RWPE1 (cell line): ENCODE results near the gene IL20RB.
"Not testable (repeated sequence)": the region's sequence is repeated elsewhere in the genome, so short reads cannot be mapped to it uniquely, and the experiment has no call there.

ENCODE experiments used
- CTCF ChIA-PET: fragments of 350-600 bp; sonication (Branson Sonifier 250); formaldehyde crosslinking; extraction: SDS; loops from one replicate; lab custom pipeline; 2021; lab: Yijun Ruan, JAX
- POLR2A ChIA-PET: fragments of 400-600 bp; formaldehyde crosslinking; extraction: SDS; loops from one replicate; lab custom pipeline; 2020; ENCODE audit warnings: antibody characterized with exemption; ENCODE audit not compliant: low non-redundant PET; lab: Yijun Ruan, JAX
- DNase-seq: peaks from one replicate; pipeline ENCODE4 v3.0.0; 2012; ENCODE audit warnings: low spot score
- H3K27ac ChIP-seq: fragments of 450-650 bp; 2 replicates; pipeline ENCODE4 v1.5.1; 2017
- TF ChIP-seq, protein P1 (sequence below): fragments of 450-650 bp; conservative IDR thresholded peaks from 2 replicates; pipeline ENCODE4 v1.5.1; 2017; ENCODE audit warnings: low read depth, mild to moderate bottlenecking

IL20RB gene

DNA sequence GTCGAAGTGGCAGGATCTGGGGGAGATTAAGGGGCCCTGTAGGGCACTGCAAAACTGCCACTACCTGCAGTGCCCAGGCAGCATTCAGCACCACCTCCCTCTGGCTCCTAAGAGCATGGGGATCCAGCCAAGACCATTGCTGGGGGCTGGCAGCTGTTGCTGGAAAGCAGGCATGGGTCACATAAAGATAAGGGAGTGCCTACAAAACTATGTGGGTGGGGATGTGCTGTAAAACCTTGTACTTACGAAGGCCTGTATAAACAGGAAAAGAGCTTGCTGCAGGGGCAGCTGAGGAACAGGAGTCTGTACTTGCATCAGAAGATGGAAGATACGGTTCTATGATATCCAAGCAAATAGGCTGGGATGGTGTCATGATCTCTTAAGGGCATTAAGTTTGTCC is 27.1 kb downstream of the IL20RB start:
- ChIA-PET CTCF (no interaction called here), POLR2A (no interaction called here)
- H3K27ac ChIP-seq: peak overlapping the region; percentile 99
- peak; percentile 71 for DNase-seq
- TF ChIP-seq, protein P1, sequence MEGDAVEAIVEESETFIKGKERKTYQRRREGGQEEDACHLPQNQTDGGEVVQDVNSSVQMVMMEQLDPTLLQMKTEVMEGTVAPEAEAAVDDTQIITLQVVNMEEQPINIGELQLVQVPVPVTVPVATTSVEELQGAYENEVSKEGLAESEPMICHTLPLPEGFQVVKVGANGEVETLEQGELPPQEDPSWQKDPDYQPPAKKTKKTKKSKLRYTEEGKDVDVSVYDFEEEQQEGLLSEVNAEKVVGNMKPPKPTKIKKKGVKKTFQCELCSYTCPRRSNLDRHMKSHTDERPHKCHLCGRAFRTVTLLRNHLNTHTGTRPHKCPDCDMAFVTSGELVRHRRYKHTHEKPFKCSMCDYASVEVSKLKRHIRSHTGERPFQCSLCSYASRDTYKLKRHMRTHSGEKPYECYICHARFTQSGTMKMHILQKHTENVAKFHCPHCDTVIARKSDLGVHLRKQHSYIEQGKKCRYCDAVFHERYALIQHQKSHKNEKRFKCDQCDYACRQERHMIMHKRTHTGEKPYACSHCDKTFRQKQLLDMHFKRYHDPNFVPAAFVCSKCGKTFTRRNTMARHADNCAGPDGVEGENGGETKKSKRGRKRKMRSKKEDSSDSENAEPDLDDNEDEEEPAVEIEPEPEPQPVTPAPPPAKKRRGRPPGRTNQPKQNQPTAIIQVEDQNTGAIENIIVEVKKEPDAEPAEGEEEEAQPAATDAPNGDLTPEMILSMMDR: no peak

DNA sequence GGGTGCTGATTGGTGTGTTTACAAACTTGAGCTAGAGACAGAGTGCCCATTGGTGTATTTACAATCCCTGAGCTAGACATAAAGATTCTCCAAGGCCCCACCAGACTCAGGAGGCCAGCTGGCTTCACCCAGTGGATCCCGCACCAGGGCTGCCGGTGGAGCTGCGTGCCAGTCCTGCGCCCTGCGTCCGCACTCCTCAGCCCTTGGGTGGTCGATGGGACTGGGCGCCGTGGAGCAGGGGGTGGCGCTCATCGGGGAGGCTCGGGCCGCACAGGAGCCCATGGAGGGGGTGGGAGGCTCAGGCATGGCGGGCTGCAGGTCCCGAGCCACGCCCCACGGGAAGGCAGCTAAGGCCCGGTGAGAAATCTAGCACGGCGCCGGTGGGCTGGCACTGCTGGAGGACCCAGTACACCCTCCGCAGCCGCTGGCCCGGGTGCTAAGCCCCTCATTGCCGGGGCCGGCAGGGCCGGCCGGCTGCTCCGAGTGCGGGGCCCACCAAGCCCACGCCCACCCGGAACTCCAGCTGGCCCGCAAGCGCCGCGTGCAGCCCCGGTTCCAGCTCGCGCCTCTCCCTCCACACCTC is 29.7 kb downstream of the IL20RB start:
- POLR2A ChIA-PET, DNase-seq, CTCF ChIA-PET: not testable (repeated sequence)

DNA sequence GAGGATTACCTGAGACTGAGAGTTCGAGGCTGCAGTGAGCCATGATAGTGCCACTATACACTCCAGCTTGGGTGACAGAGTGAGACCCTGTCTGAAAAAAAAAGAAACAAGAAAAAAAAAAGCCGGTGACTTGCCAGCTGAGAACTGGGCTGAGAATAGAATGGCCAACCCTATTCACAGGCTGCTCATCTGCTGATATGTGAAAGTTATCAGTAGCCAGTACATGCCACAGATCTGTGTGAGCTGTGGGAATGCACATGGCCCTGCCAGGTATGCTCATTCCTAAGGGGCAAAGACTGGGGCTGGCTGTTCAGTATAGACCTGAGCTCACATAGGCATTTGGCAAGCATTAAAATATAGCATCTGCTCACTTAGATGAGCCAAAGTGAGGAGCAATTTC is 30.9 kb downstream of the IL20RB start:
- DNase-seq: no peak
- TF ChIP-seq, protein P1: no peak
- peak overlapping the region; percentile 99 for H3K27ac ChIP-seq
- ChIA-PET CTCF (no interaction called here), POLR2A (no interaction called here)

More for the DNA sequence above, 29.7 kb downstream of the IL20RB start:
- H3K27ac ChIP-seq: peak overlapping the region; percentile 99

DNA sequence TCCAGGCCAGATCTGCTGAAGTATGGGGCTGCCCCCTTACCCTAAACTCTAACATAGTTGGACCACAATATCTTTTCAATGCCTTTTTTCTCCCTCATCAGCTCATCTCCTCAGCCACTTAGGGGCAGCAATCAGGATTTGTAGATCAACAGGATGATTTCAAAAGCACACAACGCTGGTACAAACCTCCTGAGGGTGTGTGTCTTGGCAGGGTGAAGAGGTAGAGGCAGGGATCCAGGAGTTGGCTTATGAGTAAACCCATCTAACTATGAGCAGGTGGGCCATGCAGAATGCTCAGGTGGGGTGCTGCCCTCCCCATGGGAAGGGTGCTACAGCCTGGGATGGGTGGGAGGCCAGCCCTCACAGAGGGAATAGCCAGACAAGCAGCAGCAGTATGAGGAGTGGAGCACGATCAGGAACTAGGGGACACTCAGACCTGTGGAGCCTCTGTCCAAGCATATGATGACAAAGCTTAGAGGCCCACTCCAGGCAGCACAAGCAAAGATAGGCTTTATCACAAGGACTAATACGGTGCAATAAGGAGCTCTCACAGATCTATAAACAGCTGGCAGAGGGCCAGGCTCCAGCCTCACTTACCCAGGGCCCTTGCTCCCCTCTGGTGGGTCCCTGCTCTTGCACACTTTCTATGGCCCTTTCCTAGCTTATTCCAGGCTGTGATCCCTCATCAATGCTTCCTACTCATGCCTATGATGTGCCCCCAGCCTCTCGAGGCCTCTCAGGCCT is 32.2 kb downstream of the IL20RB start:
- ChIA-PET CTCF (interaction anchor here (0.5 to 1.2 kb wide), 2 partner anchors 85 to 238 kb away, joined by 4 read pairs; partner anchors contain the start of gene STAG1), POLR2A (no interaction called here)
- TF ChIP-seq, protein P1: no peak
- H3K27ac ChIP-seq: peak overlapping the region; percentile 99
- DNase-seq: no peak

DNA sequence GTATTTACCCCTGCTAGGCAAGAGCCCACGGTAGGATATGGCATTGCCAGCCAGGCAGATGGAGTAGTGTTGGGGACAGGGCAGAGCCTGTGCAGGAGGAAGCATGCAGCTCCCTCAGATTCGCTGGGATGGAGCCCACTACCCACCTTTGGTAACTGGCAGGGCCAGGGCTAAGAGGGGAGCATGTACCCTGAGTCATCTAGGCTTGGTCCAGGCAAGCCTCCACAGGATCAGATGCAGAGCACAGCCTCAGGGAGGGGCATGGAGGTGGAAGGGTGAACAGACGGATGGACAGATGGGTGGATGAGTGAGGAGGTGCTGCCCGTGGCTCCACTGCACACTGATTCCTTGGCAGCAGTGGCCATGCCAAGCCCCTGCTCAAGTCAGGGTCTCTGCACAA is 33.0 kb downstream of the IL20RB start:
- TF ChIP-seq, protein P1: no peak
- peak; percentile 43 for DNase-seq
- ChIA-PET CTCF (interaction anchor here (0.5 to 1.2 kb wide), 2 partner anchors 86 to 239 kb away, joined by 4 read pairs; partner anchors contain the start of gene STAG1), POLR2A (no interaction called here)
- peak overlapping the region; percentile 99 for H3K27ac ChIP-seq

DNA sequence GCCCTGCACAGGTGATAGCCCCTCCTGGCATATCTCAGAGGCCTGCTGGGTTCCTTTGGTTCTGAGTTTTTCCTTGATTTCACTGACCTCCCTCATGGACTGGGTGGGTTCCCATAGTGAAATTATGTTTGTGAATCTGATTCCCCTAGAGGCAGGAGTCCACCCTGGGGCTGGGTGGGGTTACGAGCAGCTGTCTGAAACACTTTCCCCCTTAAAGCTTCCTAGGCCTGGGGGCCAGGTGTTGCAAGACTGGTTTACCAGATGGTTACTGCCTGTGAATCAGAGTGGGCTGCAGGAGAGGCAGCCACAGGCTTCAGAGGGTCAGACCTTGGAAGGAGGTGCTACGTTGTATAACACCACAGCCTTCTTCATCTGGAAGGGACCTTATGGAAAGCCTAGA is 34.3 kb downstream of the IL20RB start:
- peak overlapping the region; percentile 99 for H3K27ac ChIP-seq
- TF ChIP-seq, protein P1: no peak
- CTCF ChIA-PET: no interaction called here
- POLR2A ChIA-PET: no interaction called here
- no peak for DNase-seq
